GM12878 (cell line): ENCODE measurements around the gene PTPRD. TPM values are rescaled to one million over a fixed set of nuclear protein-coding genes. Genes with fewer than 3 reads are reported as not detected.

ENCODE experiments used
- ATAC-seq: fragments of 200-7000 bp; cut with Tn5 transposase; 3 replicates; pipeline ENCODE4 v1.9.1; 2020; ENCODE audit warnings: mild to moderate bottlenecking, moderate library complexity
- BruUV-seq: library from RNA; stranded (reverse); fragments of 400-500 nt; replicated peaks from 2 replicates; lab custom pipeline; 2021; lab: Mats Ljungman, UMichigan
- CTCF ChIA-PET: fragments of 300-600 bp; sonication (Branson Sonifier 250); formaldehyde crosslinking; extraction: SDS; loops from one replicate; lab custom pipeline; 2021; ENCODE audit warnings: inconsistent platforms; lab: Yijun Ruan, JAX
- POLR2A ChIA-PET: fragments of 350-600 bp; formaldehyde crosslinking; extraction: SDS; loops from one replicate; lab custom pipeline; 2021; ENCODE audit warnings: inconsistent platforms; lab: Charles Lee
- RAD21 ChIA-PET: fragments of 300-600 bp; sonication (Branson Sonifier 250); formaldehyde crosslinking; loops from one replicate; lab custom pipeline; 2023; ENCODE audit warnings: antibody characterized with exemption; ENCODE audit not compliant: unreplicated experiment; lab: Charles Lee
- SMC1A ChIA-PET: fragments of 300-600 bp; sonication (Branson Sonifier 250); formaldehyde crosslinking; loops from one replicate; lab custom pipeline; 2023; ENCODE audit not compliant: unreplicated experiment, uncharacterized antibody; lab: Charles Lee
- DNase-seq: peaks from one replicate; pipeline ENCODE4 v3.0.0-alpha.2; 2011; ENCODE audit warnings: low read depth, low spot score
- FAIRE-seq: peaks from 3 replicates; lab custom pipeline; 2011; peaks lifted over from hg19 to GRCh38; lab: Jason Lieb, UNC
- H2AFZ ChIP-seq: 2 replicates; pipeline ENCODE4 v1.6.0; 2011; ENCODE audit warnings: low read depth, low read length, control low read depth; ENCODE audit not compliant: control insufficient read depth
- H3K27ac ChIP-seq: 2 replicates; pipeline ENCODE4 v1.5.1; 2011; ENCODE audit warnings: control low read depth; ENCODE audit not compliant: control insufficient read depth, insufficient read depth
- H3K27me3 ChIP-seq, 2 experiments: replicated peaks in 1 of 2; 2 replicates each; pipeline versions ENCODE4 v1.6.0 to v1.6.1; 2011; ENCODE audit warnings: low read length in 1 of 2; ENCODE audit not compliant: control insufficient read depth in 2 of 2, insufficient read depth in 2 of 2
- H3K36me3 ChIP-seq, 2 experiments: 2 replicates each; pipeline ENCODE4 v1.5.1; 2011; ENCODE audit warnings: low read length in 1 of 2; ENCODE audit not compliant: control insufficient read depth in 2 of 2, insufficient read depth in 2 of 2
- H3K4me1 ChIP-seq: 2 replicates; pipeline ENCODE4 v1.6.1; 2011; ENCODE audit warnings: mild to moderate bottlenecking, low read length, moderate library complexity, mixed read lengths; ENCODE audit not compliant: control insufficient read depth, insufficient read depth
- H3K4me2 ChIP-seq: 2 replicates; pipeline ENCODE4 v1.6.0; 2011; ENCODE audit warnings: control low read depth; ENCODE audit not compliant: control insufficient read depth, insufficient read depth
- H3K4me3 ChIP-seq: fragments of 200-600 bp; sonication (generic); 2 replicates; pipeline ENCODE4 v1.5.1; 2016
- H3K79me2 ChIP-seq: 2 replicates; pipeline ENCODE4 v1.6.0; 2011; ENCODE audit warnings: low read length; ENCODE audit not compliant: control insufficient read depth, insufficient read depth
- H3K9ac ChIP-seq: 2 replicates; pipeline ENCODE4 v1.8.0; 2011; ENCODE audit warnings: low read length, control low read depth, mixed read lengths; ENCODE audit not compliant: control insufficient read depth, insufficient read depth
- H3K9me3 ChIP-seq: replicated peaks from 3 replicates; pipeline ENCODE4 v1.5.1; 2011; ENCODE audit warnings: mild to moderate bottlenecking, low read length; ENCODE audit not compliant: control insufficient read depth, insufficient read depth
- H4K20me1 ChIP-seq: 2 replicates; pipeline ENCODE4 v1.6.0; 2011; ENCODE audit not compliant: control insufficient read depth, insufficient read depth
- CEBPB ChIP-seq, 2 experiments: fragments of 150-350 bp in 1 of 2; IDR thresholded peaks; 2 replicates each; pipeline ENCODE4 v1.6.1; 2012 to 2014; ENCODE audit warnings: low read depth in 2 of 2, low read length in 2 of 2, borderline replicate concordance in 1 of 2, inconsistent platforms in 1 of 2
- CHD2 ChIP-seq: IDR thresholded peaks from 2 replicates; pipeline ENCODE4 v1.6.1; 2011; ENCODE audit warnings: low read depth, low read length, improper control_type of control experiment, borderline replicate concordance
- FOXM1 ChIP-seq: IDR thresholded peaks from 2 replicates; pipeline ENCODE4 v1.6.1; 2012; ENCODE audit warnings: low read depth, mild to moderate bottlenecking, inconsistent platforms, low read length, moderate library complexity
- GABPA ChIP-seq: IDR thresholded peaks from 2 replicates; pipeline ENCODE4 v1.6.1; 2014; ENCODE audit warnings: antibody characterized with exemption, low read depth, mild to moderate bottlenecking, inconsistent platforms
- HDAC2 ChIP-seq: fragments of 200-600 bp; sonication (generic); IDR thresholded peaks from 2 replicates; pipeline ENCODE4 v1.6.1; 2017
- HDAC6 ChIP-seq: fragments of 200-600 bp; sonication (generic); IDR thresholded peaks from one replicate; pipeline ENCODE4 v1.8.0; 2017; ENCODE audit warnings: antibody characterized with exemption; ENCODE audit not compliant: unreplicated experiment
- HDGF ChIP-seq: fragments of 450-650 bp; IDR thresholded peaks from 2 replicates; pipeline ENCODE4 v1.6.1; 2016; ENCODE audit warnings: antibody characterized with exemption
- IKZF1 ChIP-seq: fragments of 450-650 bp; conservative IDR thresholded peaks from 2 replicates; pipeline ENCODE4 v1.6.1; 2017; ENCODE audit warnings: antibody characterized with exemption, mild to moderate bottlenecking
- MYC ChIP-seq: IDR thresholded peaks from 2 replicates; pipeline ENCODE4 v1.6.1; 2011; ENCODE audit warnings: mild to moderate bottlenecking, low read length, moderate library complexity, inconsistent platforms; ENCODE audit not compliant: insufficient read depth, insufficient replicate concordance, insufficient read length, severe bottlenecking
- RAD51 ChIP-seq: fragments of 450-650 bp; IDR thresholded peaks from 2 replicates; pipeline ENCODE4 v1.6.1; 2016; ENCODE audit warnings: moderate library complexity, mild to moderate bottlenecking, inconsistent platforms
- RB1 ChIP-seq: fragments of 450-650 bp; formaldehyde crosslinking; IDR thresholded peaks from 2 replicates; pipeline ENCODE4 v1.6.1; 2017; ENCODE audit warnings: mild to moderate bottlenecking, borderline replicate concordance
- RBBP5 ChIP-seq: fragments of 200-600 bp; sonication (generic); conservative IDR thresholded peaks from 2 replicates; pipeline ENCODE4 v1.6.1; 2016
- SPI1 ChIP-seq: IDR thresholded peaks from 2 replicates; pipeline ENCODE4 v1.6.1; 2011; ENCODE audit warnings: low read depth, mild to moderate bottlenecking, low read length, moderate library complexity, borderline replicate concordance; ENCODE audit not compliant: insufficient read depth
- WGBS: methylation state at CpG from one replicate; pipeline ENCODE4 v1.1.6; 2016; ENCODE audit warnings: low lambda C conversion rate; ENCODE audit not compliant: insufficient replicate concordance, insufficient coverage; ENCODE audit errors: missing lambda C conversion rate; 5-methylcytosine and 5-hydroxymethylcytosine counted together
- in situ Hi-C: fragments of 300-500 bp; cut with MboI; formaldehyde crosslinking; loops from 9 replicates; pipeline ENCODE4 v1.14.3; 2018; ENCODE audit warnings: mixed read lengths
- intact Hi-C: fragments of 100-400 bp; cut with micrococcal nuclease; formaldehyde crosslinking; loops from one replicate; pipeline ENCODE4 v1.14.2; 2022; ENCODE audit not compliant: unreplicated experiment
- polyA plus RNA-seq, 11 experiments: library from polyadenylated mRNA; depleted of rRNA in 4 of 11; unstranded in 6 of 11; stranded (reverse) in 5 of 11; fragments of >200 nt; fragmentation: Nextera tagmentation in 4 of 11; fragmentation: Illumina TruSeq in 1 of 11; extraction: Ambion mirVana in 4 of 11; extraction: Trizol in 1 of 11; gene quantifications; 1 replicate in 1 of 11; 2 replicates in 10 of 11; pipeline versions ENCODE4 v1.2.1 to v1.2.3, GENCODE V29; 2011 to 2016; ENCODE audit warnings: inconsistent platforms in 2 of 11, missing spikeins in 2 of 11, low read depth in 1 of 11
- total RNA-seq, 4 experiments: library from RNA; depleted of rRNA in 3 of 4; stranded (reverse); fragments of >200 nt in 3 of 4; fragmentation: Illumina TruSeq in 1 of 4; extraction: Trizol in 1 of 4; gene quantifications; 2 replicates each; pipeline versions ENCODE4 v1.2.1 to v1.2.3, GENCODE V29; 2013 to 2021
- TF ChIP-seq, protein P1 (sequence below): IDR thresholded peaks from 2 replicates; pipeline ENCODE4 v1.6.1; 2012; ENCODE audit warnings: low read depth, low read length, improper control_type of control experiment
- TF ChIP-seq, protein P2 (sequence below): IDR thresholded peaks from 2 replicates; pipeline ENCODE4 v1.6.1; 2012; ENCODE audit warnings: low read depth, low read length, improper control_type of control experiment

The PTPRD gene
- total and polyA plus RNA-seq, 10 of the 15 experiments (the other 5 are each of a cell fraction or from before 2014, with no cell fraction given) = under 0.01 to 0.05 (median 0.01) TPM; not detected in 7

DNA sequence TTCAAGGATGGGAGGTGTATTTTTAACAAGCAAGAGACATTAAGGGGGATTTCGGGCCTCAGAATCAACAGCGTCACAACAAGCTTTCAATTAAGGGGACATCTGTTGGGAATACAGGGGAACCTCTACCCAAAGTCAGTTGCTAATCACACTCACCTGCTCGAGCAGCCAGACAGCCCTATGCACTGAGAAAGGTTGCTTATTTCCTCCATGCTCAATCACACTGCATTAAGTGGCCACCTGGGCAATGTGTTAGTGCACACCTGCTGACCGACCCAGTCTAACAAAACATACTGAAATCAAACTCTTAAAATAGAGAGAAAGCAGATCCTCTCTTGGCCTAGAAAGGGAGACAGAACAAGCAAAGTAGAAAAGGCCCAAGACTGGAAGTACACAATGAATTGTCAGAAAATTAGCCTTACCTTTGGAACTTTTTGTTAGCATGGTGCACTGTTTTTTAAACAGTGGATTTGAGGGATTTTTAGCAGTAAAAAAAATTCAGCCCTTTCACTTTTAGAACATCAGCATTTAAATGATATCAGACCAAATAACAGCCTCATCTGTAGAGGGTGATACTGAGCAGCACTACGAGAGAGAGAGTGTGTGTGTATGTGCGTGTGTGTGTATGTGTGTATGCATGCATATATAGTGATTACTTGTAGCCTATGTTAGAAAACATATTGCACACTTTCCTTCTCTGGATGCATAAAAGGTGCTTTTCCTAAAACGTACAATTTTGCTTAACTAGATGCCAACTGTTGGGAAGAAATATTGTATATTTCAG lies 1694.7 kb downstream of the PTPRD start:
- Histone ChIP-seq H2AFZ (no peak overlapping the region), H3K36me3 (no peaks in the 10 kb centered on the region), H3K4me1 (no peaks in the 10 kb centered on the region), H3K27me3 (no peaks in the 10 kb centered on the region), H3K9me3 (no peaks in the 10 kb centered on the region), H3K27ac (no peak overlapping the region), H3K4me3 (no peak overlapping the region), H3K4me2 (no peak overlapping the region), H3K79me2 (no peaks in the 10 kb centered on the region), H3K9ac (no peak overlapping the region), H4K20me1 (no peaks in the 10 kb centered on the region)
- intact Hi-C loops (no loop called here), in situ Hi-C loops (no loop called here)
- 17% methylated on average over 7 of the region's 7 CpGs for WGBS
- FAIRE-seq (no peak), DNase-seq (no peak), ATAC-seq (no peak)
- CTCF ChIA-PET = no interaction called here
- TF ChIP-seq CHD2 (no peak), HDAC2 (no peak), IKZF1 (no peak), CEBPB (IDR thresholded peaks at IDR 0.05; ENCODE audit: borderline replicate concordance in 1 of 2, low read depth in 2 of 2, low read length in 2 of 2) (no peak), GABPA (no peak), FOXM1 (no peak), RAD51 (no peak), RB1 (no peak), SPI1 (no peak), HDAC6 (no peak), RBBP5 (no peak), HDGF (no peak), MYC (no peak)
- TF ChIP-seq, protein P1, sequence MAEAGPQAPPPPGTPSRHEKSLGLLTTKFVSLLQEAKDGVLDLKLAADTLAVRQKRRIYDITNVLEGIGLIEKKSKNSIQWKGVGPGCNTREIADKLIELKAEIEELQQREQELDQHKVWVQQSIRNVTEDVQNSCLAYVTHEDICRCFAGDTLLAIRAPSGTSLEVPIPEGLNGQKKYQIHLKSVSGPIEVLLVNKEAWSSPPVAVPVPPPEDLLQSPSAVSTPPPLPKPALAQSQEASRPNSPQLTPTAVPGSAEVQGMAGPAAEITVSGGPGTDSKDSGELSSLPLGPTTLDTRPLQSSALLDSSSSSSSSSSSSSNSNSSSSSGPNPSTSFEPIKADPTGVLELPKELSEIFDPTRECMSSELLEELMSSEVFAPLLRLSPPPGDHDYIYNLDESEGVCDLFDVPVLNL = no peak
- TF ChIP-seq, protein P2, sequence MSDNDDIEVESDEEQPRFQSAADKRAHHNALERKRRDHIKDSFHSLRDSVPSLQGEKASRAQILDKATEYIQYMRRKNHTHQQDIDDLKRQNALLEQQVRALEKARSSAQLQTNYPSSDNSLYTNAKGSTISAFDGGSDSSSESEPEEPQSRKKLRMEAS = no peak
- SMC1A ChIA-PET = no interaction called here
- POLR2A ChIA-PET = no interaction called here
- BruUV-seq = no TSS peak
- RAD21 ChIA-PET = no interaction called here
